ENCODE results near the gene AGTR1. TPM values are rescaled to one million over a fixed set of nuclear protein-coding genes. Genes with fewer than 3 reads are reported as not detected.

Gene AGTR1
- total RNA-seq, 1 donor from 2014 or later: 12.0 TPM

DNA sequence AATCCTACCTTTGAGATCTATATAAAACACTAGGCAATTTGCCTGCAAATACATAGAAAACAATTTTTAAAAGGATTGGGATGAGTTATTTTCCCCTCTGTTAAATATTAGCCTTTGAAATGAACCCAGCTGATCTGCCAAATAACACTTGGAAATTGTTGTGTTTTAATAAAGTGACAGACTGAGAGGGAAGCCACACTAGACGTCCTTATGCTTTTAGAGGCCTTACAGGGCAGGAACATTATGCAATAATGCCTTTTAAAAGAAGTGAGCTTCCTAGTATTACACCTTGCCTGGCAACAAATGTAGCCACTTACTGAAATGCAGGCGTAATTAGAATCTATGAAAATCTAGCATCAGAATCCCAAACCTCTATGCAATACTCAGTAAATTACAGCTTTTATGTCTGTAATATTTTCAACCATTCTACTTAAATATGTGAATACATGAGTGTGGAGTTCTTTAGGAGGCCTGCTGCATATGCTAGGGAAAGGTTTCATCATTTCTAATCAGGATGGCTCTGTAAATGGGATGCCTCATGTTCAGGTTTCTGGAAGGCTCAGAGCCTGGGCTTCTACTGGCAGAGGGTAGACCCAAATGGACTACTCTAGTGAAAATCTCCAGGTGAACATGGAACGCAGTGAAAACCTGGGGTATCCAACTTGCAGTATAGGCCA lies 20.3 kb downstream of the AGTR1 start:
- Histone ChIP-seq H3K4me3 (no peak overlapping the region), H3K9me3 (no peaks in the 10 kb centered on the region), H3K36me3 (no peaks in the 10 kb centered on the region), H3K27ac (no peak overlapping the region), H3K27me3 (no peaks in the 10 kb centered on the region), H3K4me1 (no peaks in the 10 kb centered on the region)
- no peak for DNase-seq (ENCODE audit: extremely low spot score in 2 of 2)
- TF ChIP-seq POLR2AphosphoS5 (IDR thresholded peaks at IDR 0.05; ENCODE audit: insufficient read depth in 1 of 2, low read depth in 1 of 2) (no peak), POLR2A (IDR thresholded peaks at IDR 0.05) (no peak)
- TF ChIP-seq, protein P1, sequence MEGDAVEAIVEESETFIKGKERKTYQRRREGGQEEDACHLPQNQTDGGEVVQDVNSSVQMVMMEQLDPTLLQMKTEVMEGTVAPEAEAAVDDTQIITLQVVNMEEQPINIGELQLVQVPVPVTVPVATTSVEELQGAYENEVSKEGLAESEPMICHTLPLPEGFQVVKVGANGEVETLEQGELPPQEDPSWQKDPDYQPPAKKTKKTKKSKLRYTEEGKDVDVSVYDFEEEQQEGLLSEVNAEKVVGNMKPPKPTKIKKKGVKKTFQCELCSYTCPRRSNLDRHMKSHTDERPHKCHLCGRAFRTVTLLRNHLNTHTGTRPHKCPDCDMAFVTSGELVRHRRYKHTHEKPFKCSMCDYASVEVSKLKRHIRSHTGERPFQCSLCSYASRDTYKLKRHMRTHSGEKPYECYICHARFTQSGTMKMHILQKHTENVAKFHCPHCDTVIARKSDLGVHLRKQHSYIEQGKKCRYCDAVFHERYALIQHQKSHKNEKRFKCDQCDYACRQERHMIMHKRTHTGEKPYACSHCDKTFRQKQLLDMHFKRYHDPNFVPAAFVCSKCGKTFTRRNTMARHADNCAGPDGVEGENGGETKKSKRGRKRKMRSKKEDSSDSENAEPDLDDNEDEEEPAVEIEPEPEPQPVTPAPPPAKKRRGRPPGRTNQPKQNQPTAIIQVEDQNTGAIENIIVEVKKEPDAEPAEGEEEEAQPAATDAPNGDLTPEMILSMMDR (IDR thresholded peaks at IDR 0.05): no peak
- intact Hi-C loops (cut with DNase I): no loop called here

DNA sequence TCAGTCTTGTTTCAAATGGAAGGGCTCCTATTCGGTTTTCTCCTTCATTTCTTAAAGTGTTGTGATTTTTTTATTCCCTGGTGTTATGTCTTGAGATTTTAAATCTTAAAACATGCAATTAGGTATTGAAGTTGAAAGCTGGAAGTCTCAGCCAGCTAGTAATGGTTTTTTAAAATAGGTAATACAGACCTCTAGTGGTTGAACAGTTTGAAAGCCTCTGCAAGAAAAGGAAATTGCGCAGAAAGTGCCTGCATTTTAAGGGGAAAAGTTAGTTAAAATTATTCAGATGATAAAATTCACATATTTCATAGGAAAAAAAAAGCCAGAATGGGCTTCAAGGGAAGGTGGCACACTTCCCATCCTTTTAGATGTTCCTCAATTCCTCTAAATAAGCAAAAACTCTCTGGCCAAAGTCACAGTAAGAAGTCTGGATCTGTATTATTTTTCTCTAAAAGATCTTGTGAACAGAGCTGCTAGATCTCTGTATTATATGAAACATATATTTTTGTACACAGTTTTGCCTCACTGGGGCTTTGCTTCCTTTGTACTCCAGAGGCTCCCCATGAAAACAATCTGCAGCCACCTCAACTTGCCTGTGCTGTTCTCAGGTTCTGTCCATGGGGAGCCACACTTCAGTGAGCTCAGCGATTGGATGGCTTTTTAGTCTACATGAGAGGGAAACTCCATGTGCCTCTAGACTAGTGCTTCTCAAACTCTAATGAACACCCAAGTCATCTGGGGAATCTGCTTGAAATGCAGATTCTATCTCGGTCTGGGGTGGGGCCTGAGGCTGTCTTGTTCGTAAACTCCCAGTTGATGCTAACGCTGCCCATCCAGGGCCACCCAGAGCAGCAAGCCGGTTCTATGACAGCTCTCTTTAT lies 21.5 kb downstream of the AGTR1 start:
- no peaks in the 10 kb centered on the region for H3K36me3 ChIP-seq
- no peaks in the 10 kb centered on the region for H3K27me3 ChIP-seq
- intact Hi-C loops (cut with DNase I): no loop called here
- no peak overlapping the region for H3K4me3 ChIP-seq
- H3K9me3 ChIP-seq: no peaks in the 10 kb centered on the region
- no peak for DNase-seq (ENCODE audit: extremely low spot score in 2 of 2)
- TF ChIP-seq, protein P1 (IDR thresholded peaks at IDR 0.05): no peak
- TF ChIP-seq POLR2AphosphoS5 (IDR thresholded peaks at IDR 0.05; ENCODE audit: insufficient read depth in 1 of 2, low read depth in 1 of 2) (no peak), POLR2A (IDR thresholded peaks at IDR 0.05) (no peak)
- H3K27ac ChIP-seq: no peak overlapping the region
- H3K4me1 ChIP-seq: no peaks in the 10 kb centered on the region

DNA sequence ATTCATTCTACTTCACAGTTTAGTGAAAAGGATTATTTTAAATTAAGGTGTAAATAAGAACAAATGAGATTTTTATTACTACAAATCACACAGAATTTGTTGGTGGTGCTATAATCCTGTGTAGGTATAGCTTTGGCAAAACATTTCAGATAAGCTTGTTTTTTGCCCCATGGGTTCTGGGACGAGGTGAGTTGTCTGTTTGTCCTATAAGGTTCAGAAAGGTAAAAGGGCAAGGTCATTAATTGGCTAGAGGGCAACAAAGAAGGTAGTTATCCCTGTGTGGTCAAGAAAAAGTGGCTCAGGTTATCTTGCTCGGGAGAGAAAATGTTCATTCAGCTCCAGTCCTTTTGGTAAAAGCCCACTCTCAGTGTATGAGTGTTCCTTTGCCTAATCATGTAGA lies 23.2 kb downstream of the AGTR1 start:
- no peaks in the 10 kb centered on the region for H3K4me1 ChIP-seq
- no peaks in the 10 kb centered on the region for H3K36me3 ChIP-seq
- no peak for DNase-seq (ENCODE audit: extremely low spot score in 2 of 2)
- H3K9me3 ChIP-seq: no peaks in the 10 kb centered on the region
- TF ChIP-seq POLR2A (IDR thresholded peaks at IDR 0.05): no peak
- TF ChIP-seq, protein P1 (IDR thresholded peaks at IDR 0.05): no peak
- no peak for TF ChIP-seq POLR2AphosphoS5 (IDR thresholded peaks at IDR 0.05; ENCODE audit: insufficient read depth in 1 of 2, low read depth in 1 of 2)
- intact Hi-C loops (cut with DNase I): no loop called here
- no peaks in the 10 kb centered on the region for H3K27me3 ChIP-seq
- H3K4me3 ChIP-seq: no peak overlapping the region
- no peak overlapping the region for H3K27ac ChIP-seq

DNA sequence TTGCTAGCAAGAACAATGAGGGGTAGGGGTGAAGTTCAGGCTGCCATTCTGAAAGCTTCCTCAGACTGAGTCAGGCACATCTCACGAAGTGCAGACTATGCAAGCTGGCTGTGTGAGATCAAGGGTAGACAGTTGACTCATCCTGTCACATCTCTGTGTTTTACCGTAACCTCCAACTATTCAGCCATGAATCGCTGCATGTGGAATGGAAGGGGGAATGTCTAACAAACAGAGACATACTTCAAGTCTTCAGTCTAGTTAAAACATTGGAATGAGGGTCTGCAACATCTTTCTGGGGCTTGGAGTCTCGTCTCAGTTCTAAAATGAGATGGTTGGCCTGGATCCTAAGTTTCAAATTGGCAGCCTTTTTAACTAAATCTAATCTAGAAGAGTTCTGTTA lies 25.9 kb downstream of the AGTR1 start:
- intact Hi-C loops (cut with DNase I): no loop called here
- Histone ChIP-seq H3K36me3 (no peaks in the 10 kb centered on the region), H3K27ac (no peak overlapping the region), H3K4me3 (no peak overlapping the region), H3K27me3 (no peaks in the 10 kb centered on the region), H3K4me1 (no peaks in the 10 kb centered on the region), H3K9me3 (no peaks in the 10 kb centered on the region)
- no peak for DNase-seq (ENCODE audit: extremely low spot score in 2 of 2)
- TF ChIP-seq POLR2A (IDR thresholded peaks at IDR 0.05) (no peak), POLR2AphosphoS5 (IDR thresholded peaks at IDR 0.05; ENCODE audit: insufficient read depth in 1 of 2, low read depth in 1 of 2) (no peak)
- TF ChIP-seq, protein P1 (IDR thresholded peaks at IDR 0.05): no peak

DNA sequence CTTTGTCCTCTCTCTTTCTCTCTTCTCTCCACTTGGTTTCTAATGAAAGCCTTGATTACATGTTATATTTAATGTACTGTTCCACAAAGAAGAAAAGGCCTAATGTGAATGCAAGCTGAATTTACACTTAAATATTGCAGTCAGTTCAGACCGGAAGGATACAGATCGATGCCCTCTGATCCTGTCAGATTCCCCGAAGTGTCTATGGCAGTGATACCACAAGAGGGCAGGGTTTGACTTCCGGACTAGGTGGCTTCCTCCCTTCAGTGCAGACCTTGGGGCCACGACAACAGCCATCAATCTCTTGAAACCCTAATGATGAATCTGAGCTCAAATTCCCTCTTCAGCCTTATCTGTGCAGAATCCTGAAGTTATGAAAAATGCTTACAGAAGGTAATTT lies 29.5 kb downstream of the AGTR1 start:
- Histone ChIP-seq H3K4me3 (no peak overlapping the region), H3K4me1 (no peaks in the 10 kb centered on the region), H3K9me3 (no peaks in the 10 kb centered on the region), H3K27ac (no peak overlapping the region), H3K36me3 (no peaks in the 10 kb centered on the region), H3K27me3 (no peaks in the 10 kb centered on the region)
- TF ChIP-seq, protein P1 (IDR thresholded peaks at IDR 0.05): no peak
- no peak for TF ChIP-seq POLR2A (IDR thresholded peaks at IDR 0.05)
- no peak for TF ChIP-seq POLR2AphosphoS5 (IDR thresholded peaks at IDR 0.05; ENCODE audit: insufficient read depth in 1 of 2, low read depth in 1 of 2)
- intact Hi-C loops (cut with DNase I): no loop called here
- no peak for DNase-seq (ENCODE audit: extremely low spot score in 2 of 2)

Measured in vagina (tissue), 2 donors.